B cell (primary cell): ENCODE measurements around the gene RASGRP3. TPM values are rescaled to one million over a fixed set of nuclear protein-coding genes. Genes with fewer than 3 reads are reported as not detected.

ENCODE experiments used
- ATAC-seq: fragments of 200-7000 bp; cut with Tn5 transposase; one replicate; pipeline ENCODE4 v1.10.0; 2021; ENCODE audit warnings: low read depth, mild to moderate bottlenecking, moderate number of reproducible peaks, moderate library complexity
- CTCF ChIA-PET: fragments of 350-600 bp; sonication (Branson Sonifier 250); formaldehyde crosslinking; loops from one replicate; lab custom pipeline; 2021; ENCODE audit warnings: antibody characterized with exemption, inconsistent platforms; lab: Charles Lee
- POLR2A ChIA-PET: fragments of 350-600 bp; sonication (Branson Sonifier 250); formaldehyde crosslinking; loops from one replicate; lab custom pipeline; 2021; ENCODE audit warnings: antibody characterized with exemption; lab: Charles Lee
- DNase-seq: peaks from one replicate; pipeline ENCODE4 v3.0.0; 2013
- H2AFZ ChIP-seq: 2 replicates; pipeline ENCODE4 v1.6.1; 2012; ENCODE audit warnings: mild to moderate bottlenecking, low read depth, low read length; ENCODE audit not compliant: insufficient read depth, poor library complexity, severe bottlenecking
- H3K27ac ChIP-seq, 2 donors: 1 replicate in 1 of 2; 2 replicates in 1 of 2; pipeline ENCODE4 v1.5.1; 2012 to 2013; ENCODE audit warnings: low read length in 2 of 2, mild to moderate bottlenecking in 2 of 2, moderate library complexity in 1 of 2
- H3K27me3 ChIP-seq, 4 experiments: fragments of 200-600 bp in 1 of 4; sonication (generic) in 1 of 4; replicated peaks in 1 of 4; 1 replicate in 2 of 4; 2 replicates in 2 of 4; pipeline versions ENCODE4 v1.6.1 to v1.7.0; 2013 to 2016; ENCODE audit warnings: low read length in 3 of 4, mild to moderate bottlenecking in 2 of 4, mixed read lengths in 1 of 4, moderate library complexity in 1 of 4; ENCODE audit not compliant: insufficient read depth in 4 of 4, control insufficient read depth in 3 of 4; ENCODE audit errors: control extremely low read depth in 1 of 4
- H3K36me3 ChIP-seq, 2 experiments: replicated peaks in 1 of 2; 1 replicate in 1 of 2; 2 replicates in 1 of 2; pipeline versions ENCODE4 v1.6.1 to v1.7.1; 2013; ENCODE audit warnings: low read length in 1 of 2; ENCODE audit not compliant: insufficient read depth in 2 of 2, control insufficient read depth in 1 of 2; ENCODE audit errors: control extremely low read depth in 1 of 2, extremely low read depth in 1 of 2
- H3K4me1 ChIP-seq, 2 donors: fragments of 200-600 bp in 1 of 2; sonication (generic) in 1 of 2; 1 replicate in 1 of 2; 2 replicates in 1 of 2; pipeline versions ENCODE4 v1.5.1 to v1.6.1; 2013 to 2017; ENCODE audit warnings: low read length in 2 of 2; ENCODE audit not compliant: control insufficient read depth in 2 of 2, insufficient read depth in 2 of 2
- H3K4me2 ChIP-seq: replicated peaks from 2 replicates; pipeline ENCODE3; 2012; ENCODE audit warnings: mild to moderate bottlenecking, low read depth, low read length; ENCODE audit not compliant: poor library complexity, severe bottlenecking
- H3K4me3 ChIP-seq, 5 experiments: fragments of 200-600 bp in 1 of 5; sonication (generic) in 1 of 5; 1 replicate in 3 of 5; 2 replicates in 2 of 5; pipeline versions ENCODE4 v1.5.1 to v1.7.0; 2011 to 2016; ENCODE audit warnings: low read length in 4 of 5, mild to moderate bottlenecking in 4 of 5, low read depth in 2 of 5, control low read depth in 1 of 5, moderate library complexity in 1 of 5; ENCODE audit not compliant: insufficient read depth in 1 of 5; ENCODE audit errors: control extremely low read depth in 1 of 5, extremely low read depth in 1 of 5
- H3K79me2 ChIP-seq: fragments of 200-600 bp; sonication (generic); one replicate; pipeline ENCODE4 v1.6.0; 2016; ENCODE audit warnings: low read length; ENCODE audit not compliant: control insufficient read depth, insufficient read depth
- H3K9ac ChIP-seq: fragments of 200-600 bp; sonication (generic); 2 replicates; pipeline ENCODE4 v1.6.1; 2017; ENCODE audit warnings: mild to moderate bottlenecking, low read length, moderate library complexity
- H3K9me3 ChIP-seq, 3 donors: one replicate each; pipeline versions ENCODE4 v1.6.1 to v1.7.1; 2013; ENCODE audit warnings: low read length in 2 of 3; ENCODE audit not compliant: control insufficient read depth in 2 of 3, insufficient read depth in 1 of 3; ENCODE audit errors: control extremely low read depth in 1 of 3
- H4K20me1 ChIP-seq: 2 replicates; pipeline ENCODE4 v1.6.0; 2012; ENCODE audit warnings: mild to moderate bottlenecking, low read length; ENCODE audit not compliant: insufficient read depth, control insufficient read depth, poor library complexity, severe bottlenecking
- H3K27ac Mint-ChIP-seq: one replicate; pipeline ENCODE4 v1.8.0; 2021; ENCODE audit warnings: mixed read lengths
- H3K27me3 Mint-ChIP-seq: one replicate; pipeline ENCODE4 v1.8.0; 2021; ENCODE audit warnings: mixed read lengths
- H3K4me1 Mint-ChIP-seq: one replicate; pipeline ENCODE4 v1.8.0; 2021; ENCODE audit warnings: mixed read lengths
- H3K4me3 Mint-ChIP-seq: one replicate; pipeline ENCODE4 v1.8.0; 2021; ENCODE audit warnings: mixed read lengths
- H3K9me3 Mint-ChIP-seq: one replicate; pipeline ENCODE4 v1.8.0; 2022; ENCODE audit warnings: mixed read lengths; ENCODE audit not compliant: insufficient read depth
- EZH2 ChIP-seq: IDR thresholded peaks from 2 replicates; pipeline ENCODE4 v1.6.1; 2012; ENCODE audit warnings: borderline replicate concordance, low read depth, mild to moderate bottlenecking, moderate library complexity, low read length; ENCODE audit not compliant: insufficient read depth, poor library complexity, severe bottlenecking
- WGBS: methylation state at CpG from one replicate; pipeline ENCODE4 v1.1.5; 2013; ENCODE audit warnings: missing lambda C conversion rate; ENCODE audit not compliant: insufficient coverage; 5-methylcytosine and 5-hydroxymethylcytosine counted together
- intact Hi-C: fragments of 100-400 bp; cut with micrococcal nuclease; formaldehyde crosslinking; loops from one replicate; pipeline ENCODE4 v1.10.0; 2022
- polyA plus RNA-seq: library from polyadenylated mRNA; depleted of rRNA; stranded (reverse); fragments of >200 nt; gene quantifications from 2 replicates; pipeline ENCODE4 v1.2.3, GENCODE V29; 2012
- total RNA-seq, 2 donors: library from RNA; stranded (reverse); fragments of 120-200 nt in 1 of 2; gene quantifications; 1 replicate in 1 of 2; 2 replicates in 1 of 2; pipeline versions ENCODE4 v1.2.3 to v1.2.4, GENCODE V29; 2013 to 2022
- TF ChIP-seq, protein P1 (sequence below): fragments of 200-600 bp; IDR thresholded peaks from one replicate; pipeline ENCODE4 v1.8.0; 2022; ENCODE audit warnings: antibody characterized with exemption, mild to moderate bottlenecking

Gene RASGRP3
- total and polyA plus RNA-seq, 2 donors (not counting 1 experiment from before 2014, with no cell fraction given): 67.5 to 107 TPM

DNA sequence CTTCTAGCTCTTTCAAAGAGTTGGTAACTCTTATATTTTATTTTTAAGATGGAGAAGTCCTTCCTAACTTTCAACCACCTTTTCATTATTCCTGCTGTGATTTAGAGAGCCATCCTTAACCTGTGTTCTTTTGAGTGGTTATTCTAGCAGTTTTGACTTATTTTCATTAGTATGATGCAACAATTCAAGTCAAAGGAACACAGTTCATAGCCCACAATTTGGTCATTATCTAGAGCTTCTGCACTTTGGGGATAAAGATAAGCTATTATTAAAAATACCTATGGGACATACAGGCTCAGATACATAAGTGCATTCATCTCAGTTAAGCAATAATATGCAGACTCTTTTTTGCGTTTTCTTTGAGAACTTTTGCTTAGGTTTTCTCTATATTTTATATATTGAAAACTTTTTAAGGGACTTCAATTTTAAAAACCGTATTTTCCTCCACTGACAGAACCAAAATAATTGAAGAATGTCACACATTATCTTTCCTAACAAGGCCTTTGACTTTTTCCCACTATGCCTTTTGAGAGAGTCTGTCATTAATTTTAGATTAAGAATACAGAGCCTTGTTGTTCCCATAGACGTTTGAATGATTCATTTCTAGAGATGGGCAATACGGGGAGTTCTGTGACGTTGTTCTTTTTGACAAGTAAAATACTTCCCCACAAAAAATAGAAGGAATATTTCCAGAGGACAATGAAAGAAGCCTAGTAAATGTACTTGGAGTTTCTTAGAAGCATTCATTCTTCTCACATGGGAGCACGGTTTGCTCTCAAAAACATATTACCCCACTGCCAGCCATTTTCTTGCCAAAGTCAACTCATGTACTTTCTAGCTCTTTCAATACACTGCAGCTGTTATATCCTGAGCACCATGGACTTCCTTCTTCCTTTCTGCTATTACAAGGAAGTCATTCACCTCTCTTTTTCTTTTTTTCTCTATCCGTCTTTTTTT, 42.9 kb upstream of the RASGRP3 start:
- no peak overlapping the region for H2AFZ ChIP-seq
- ChIA-PET CTCF (no interaction called here), POLR2A (no interaction called here)
- peaks cover 0 to 1% (median 0%) of the 10 kb centered on the region in 3 donors for H3K9me3 ChIP-seq
- H3K36me3 ChIP-seq: no peaks in the 10 kb centered on the region
- no peak for ATAC-seq
- no peaks in the 10 kb centered on the region for H4K20me1 ChIP-seq
- H3K4me1 Mint-ChIP-seq: no peaks in the 10 kb centered on the region
- no peak overlapping the region for H3K4me2 ChIP-seq
- H3K4me3 Mint-ChIP-seq: no peak overlapping the region
- H3K27ac ChIP-seq: no peak overlapping the region
- no peak overlapping the region for H3K27ac Mint-ChIP-seq
- no peaks in the 10 kb centered on the region for H3K79me2 ChIP-seq
- no peak for TF ChIP-seq EZH2
- TF ChIP-seq, protein P1, sequence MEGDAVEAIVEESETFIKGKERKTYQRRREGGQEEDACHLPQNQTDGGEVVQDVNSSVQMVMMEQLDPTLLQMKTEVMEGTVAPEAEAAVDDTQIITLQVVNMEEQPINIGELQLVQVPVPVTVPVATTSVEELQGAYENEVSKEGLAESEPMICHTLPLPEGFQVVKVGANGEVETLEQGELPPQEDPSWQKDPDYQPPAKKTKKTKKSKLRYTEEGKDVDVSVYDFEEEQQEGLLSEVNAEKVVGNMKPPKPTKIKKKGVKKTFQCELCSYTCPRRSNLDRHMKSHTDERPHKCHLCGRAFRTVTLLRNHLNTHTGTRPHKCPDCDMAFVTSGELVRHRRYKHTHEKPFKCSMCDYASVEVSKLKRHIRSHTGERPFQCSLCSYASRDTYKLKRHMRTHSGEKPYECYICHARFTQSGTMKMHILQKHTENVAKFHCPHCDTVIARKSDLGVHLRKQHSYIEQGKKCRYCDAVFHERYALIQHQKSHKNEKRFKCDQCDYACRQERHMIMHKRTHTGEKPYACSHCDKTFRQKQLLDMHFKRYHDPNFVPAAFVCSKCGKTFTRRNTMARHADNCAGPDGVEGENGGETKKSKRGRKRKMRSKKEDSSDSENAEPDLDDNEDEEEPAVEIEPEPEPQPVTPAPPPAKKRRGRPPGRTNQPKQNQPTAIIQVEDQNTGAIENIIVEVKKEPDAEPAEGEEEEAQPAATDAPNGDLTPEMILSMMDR: no peak
- no peak overlapping the region for H3K9ac ChIP-seq
- no peaks in the 10 kb centered on the region for H3K9me3 Mint-ChIP-seq
- H3K4me1 ChIP-seq: no peaks in the 10 kb centered on the region
- H3K4me3 ChIP-seq: no peak overlapping the region
- 100% methylated on average over 2 of the region's 7 CpGs for WGBS
- H3K27me3 ChIP-seq: peaks cover 0 to 4% (median 2%) of the 10 kb centered on the region in 4 experiments
- intact Hi-C loops: no loop called here
- no peak for DNase-seq
- peaks cover 12% of the 10 kb centered on the region for H3K27me3 Mint-ChIP-seq

DNA sequence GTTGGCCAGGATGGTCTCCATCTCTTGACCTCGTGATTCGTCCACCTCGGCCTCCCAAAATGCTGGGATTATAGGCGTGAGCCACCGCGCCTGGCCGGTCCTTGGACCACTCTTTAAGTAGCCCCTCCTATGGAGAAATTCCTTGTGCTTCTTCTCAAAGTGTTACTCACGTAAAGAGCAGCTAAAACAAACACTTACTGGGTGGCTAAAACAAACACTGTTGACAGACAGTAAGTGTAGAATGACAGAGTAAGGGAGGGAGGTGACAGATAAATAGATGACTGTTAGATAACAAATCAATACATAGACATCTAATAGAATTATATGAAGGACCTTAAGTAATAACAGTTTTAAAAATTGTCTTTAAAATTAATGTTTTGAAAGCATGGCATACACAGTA, 40.9 kb upstream of the RASGRP3 start:
- ChIA-PET POLR2A (no interaction called here), CTCF (interaction anchor here (0.6 to 0.7 kb wide), 2 partner anchors 148 to 166 kb away, joined by 3 to 4 read pairs; no protein-coding TSS in a partner anchor)
- Mint-ChIP-seq H3K9me3 (no peaks in the 10 kb centered on the region), H3K4me1 (no peaks in the 10 kb centered on the region), H3K27me3 (peaks cover 12% of the 10 kb centered on the region), H3K27ac (no peak overlapping the region), H3K4me3 (no peak overlapping the region)
- Histone ChIP-seq H3K79me2 (no peaks in the 10 kb centered on the region), H3K4me3 (no peak overlapping the region), H3K27ac (no peak overlapping the region), H3K27me3 (peaks cover 0 to 4% (median 2%) of the 10 kb centered on the region in 4 experiments), H3K4me2 (no peak overlapping the region), H3K36me3 (no peaks in the 10 kb centered on the region), H3K9me3 (peaks cover 0 to 1% (median 0%) of the 10 kb centered on the region in 3 donors), H2AFZ (no peak overlapping the region), H4K20me1 (no peaks in the 10 kb centered on the region), H3K9ac (no peak overlapping the region), H3K4me1 (no peaks in the 10 kb centered on the region)
- TF ChIP-seq, protein P1: no peak
- TF ChIP-seq EZH2: no peak
- DNase-seq (no peak), ATAC-seq (no peak)
- 99% methylated on average over 7 of the region's 8 CpGs for WGBS
- intact Hi-C loops: no loop called here
